ENCODE results near the gene FLNC. TPM values are rescaled to one million over a fixed set of nuclear protein-coding genes. Genes with fewer than 3 reads are reported as not detected.

Gene FLNC
- total and polyA plus RNA-seq, 2 donors (not counting 1 experiment from before 2014, with no cell fraction given) = 0.01 TPM; not detected in 1

- Histone ChIP-seq H3K4me3 (ENCODE audit: control extremely low read depth in 1 of 5, extremely low read depth in 1 of 5, insufficient read depth in 1 of 5, low read depth in 2 of 5, low read length in 4 of 5) (peak within 1 kb of the TSS; percentile 77 to 99 (median 97)), H3K4me2 (replicated peaks; ENCODE audit: low read depth, low read length, poor library complexity, severe bottlenecking) (peak within 1 kb of the TSS; percentile 90), H4K20me1 (ENCODE audit: control insufficient read depth, insufficient read depth, low read length, poor library complexity, severe bottlenecking) (peaks cover 19% of the 10 kb centered on the region), H3K36me3 (replicated peaks in 1 of 2; ENCODE audit: control extremely low read depth in 1 of 2, control insufficient read depth in 1 of 2, extremely low read depth in 1 of 2, insufficient read depth in 2 of 2, low read length in 1 of 2) (peaks cover 0 to 18% of the 10 kb centered on the region in 2 experiments), H3K79me2 (ENCODE audit: control insufficient read depth, insufficient read depth, low read length) (peaks cover 35% of the 10 kb centered on the region), H3K9me3 (ENCODE audit: control extremely low read depth in 1 of 3, control insufficient read depth in 2 of 3, insufficient read depth in 1 of 3, low read length in 2 of 3) (no peaks in the 10 kb centered on the region), H3K9ac (ENCODE audit: low read length) (peak within 1 kb of the TSS; percentile 98), H3K27me3 (replicated peaks in 1 of 4; ENCODE audit: control extremely low read depth in 1 of 4, control insufficient read depth in 3 of 4, insufficient read depth in 4 of 4, low read length in 3 of 4) (no peaks in the 10 kb centered on the region), H3K4me1 (ENCODE audit: control insufficient read depth in 2 of 2, insufficient read depth in 2 of 2, low read length in 2 of 2) (peaks cover 11 to 21% of the 10 kb centered on the region in 2 donors), H2AFZ (ENCODE audit: insufficient read depth, low read depth, low read length, poor library complexity, severe bottlenecking) (peak within 1 kb of the TSS; percentile 68), H3K27ac (ENCODE audit: low read length in 2 of 2) (peak within 1 kb of the TSS; percentile 95)
- peak within 1 kb of the TSS; percentile 97 for H3K27ac Mint-ChIP-seq
- under 1% methylated on average over 64 of the region's 65 CpGs for WGBS (ENCODE audit: insufficient coverage)
- TF ChIP-seq EZH2 (IDR thresholded peaks at IDR 0.05; ENCODE audit: borderline replicate concordance, insufficient read depth, low read depth, low read length, poor library complexity, severe bottlenecking) = no peak
- TF ChIP-seq CTCF (IDR thresholded peaks at IDR 0.05) = no peak
- ATAC-seq (ENCODE audit: low read depth) (peak; percentile 90), DNase-seq (peak; percentile 99)
- ChIA-PET CTCF (interaction anchor here (0.6 to 3.0 kb wide), 14 partner anchors 10 to 436 kb away, joined by 3 to 17 read pairs (median 4); no protein-coding TSS in a partner anchor), POLR2A (interaction anchor here (0.7 to 1.4 kb wide), 2 partner anchors 20 to 72 kb away, joined by 4 to 6 read pairs; no protein-coding TSS in a partner anchor)
- intact Hi-C loops (cut with micrococcal nuclease) = loop anchor here (1.0 to 2.0 kb wide), 5 partner anchors 72 to 640 kb away; partner anchors contain the start of genes CALU, CCDC136 and SMKR1
- H3K4me3 Mint-ChIP-seq = peak within 1 kb of the TSS; percentile 97
- no peaks in the 10 kb centered on the region for H3K9me3 Mint-ChIP-seq (ENCODE audit: insufficient read depth)
- no peaks in the 10 kb centered on the region for H3K27me3 Mint-ChIP-seq
- H3K4me1 Mint-ChIP-seq = peaks cover 44% of the 10 kb centered on the region
These were observed 32.6 kb downstream of the FLNC start, which contains the start of gene ATP6V1F for GRCh38 chr7:128862571-128863432. Gene ATP6V1F, plus strand, starts transcription at chr7:128862856. Its CDS starts 49 bp downstream, at chr7:128862905.

All from B cell (primary cell).